Activated T-helper 1 cell treated with anti-CD3 and anti-CD28 coated beads, Interleukin-12 subunit alpha, Interleukin-12 subunit beta, Interleukin-2, Interleukin-4 antibody, amounts not matched to agents 30 ng/mL and 10 ng/mL and 1 ng/mL, durations not matched to agents 14 hours and 24 hours and 36 hours (primary cell): Measurements from ENCODE around the gene VOPP1. TPM values are rescaled to one million over a fixed set of nuclear protein-coding genes. Genes with fewer than 3 reads are reported as not detected.

Experiments
- DNase-seq: peaks from one replicate; pipeline ENCODE4 v3.0.0; 2021; ENCODE audit warnings: low spot score
- H3K27ac Mint-ChIP-seq: one replicate; pipeline ENCODE4 v1.8.0; 2021; ENCODE audit warnings: mild to moderate bottlenecking, mixed read lengths
- H3K27me3 Mint-ChIP-seq: one replicate; pipeline ENCODE4 v1.8.0; 2022; ENCODE audit warnings: mild to moderate bottlenecking, moderate library complexity, mixed read lengths; ENCODE audit not compliant: insufficient read depth
- H3K36me3 Mint-ChIP-seq: one replicate; pipeline ENCODE4 v1.8.0; 2021; ENCODE audit warnings: low read depth, mixed read lengths
- H3K4me1 Mint-ChIP-seq: one replicate; pipeline ENCODE4 v1.8.0; 2021; ENCODE audit warnings: low read depth, mixed read lengths
- H3K4me3 Mint-ChIP-seq: one replicate; pipeline ENCODE4 v1.8.0; 2021; ENCODE audit warnings: mild to moderate bottlenecking, moderate library complexity, mixed read lengths
- H3K9me3 Mint-ChIP-seq: one replicate; pipeline ENCODE4 v1.8.0; 2021; ENCODE audit warnings: mixed read lengths
- intact Hi-C: fragments of 100-400 bp; cut with micrococcal nuclease; formaldehyde crosslinking; loops from one replicate; pipeline ENCODE4 v1.15.1; 2024
- total RNA-seq: library from RNA; stranded (reverse); gene quantifications from 2 replicates; pipeline ENCODE4 v1.2.3, GENCODE V29; 2022

Gene VOPP1
- total RNA-seq, 1 donor from 2014 or later = 96.3 TPM

DNA sequence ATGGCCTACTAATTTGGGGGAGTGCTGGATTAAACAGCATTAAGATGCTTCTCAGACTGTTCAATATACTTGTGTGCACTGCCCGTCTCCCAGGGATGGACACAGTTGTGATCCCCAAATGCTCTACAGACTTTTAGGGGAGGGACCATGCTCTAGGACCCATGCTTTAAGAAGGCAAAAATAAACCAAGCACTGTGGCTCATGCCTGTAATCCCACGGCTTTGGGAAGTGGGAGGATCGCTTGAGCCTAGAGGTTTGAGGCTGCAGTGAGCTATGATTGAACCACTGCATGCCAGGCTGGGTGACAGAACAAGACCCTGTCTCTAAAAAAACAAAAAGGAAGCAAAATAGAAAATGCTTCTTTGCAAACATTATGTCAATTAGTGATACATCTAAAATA is 102.6 kb downstream of the VOPP1 start:
- Mint-ChIP-seq H3K9me3 (no peaks in the 10 kb centered on the region), H3K36me3 (peaks cover 51% of the 10 kb centered on the region), H3K4me3 (peak overlapping the region; percentile 53), H3K4me1 (peaks cover 57% of the 10 kb centered on the region), H3K27ac (peak overlapping the region; percentile 74), H3K27me3 (no peaks in the 10 kb centered on the region)
- DNase-seq = no peak
- intact Hi-C loops = loop anchor here (1.0 to 5.0 kb wide), 3 partner anchors 38 to 100 kb away; no protein-coding TSS in a partner anchor

DNA sequence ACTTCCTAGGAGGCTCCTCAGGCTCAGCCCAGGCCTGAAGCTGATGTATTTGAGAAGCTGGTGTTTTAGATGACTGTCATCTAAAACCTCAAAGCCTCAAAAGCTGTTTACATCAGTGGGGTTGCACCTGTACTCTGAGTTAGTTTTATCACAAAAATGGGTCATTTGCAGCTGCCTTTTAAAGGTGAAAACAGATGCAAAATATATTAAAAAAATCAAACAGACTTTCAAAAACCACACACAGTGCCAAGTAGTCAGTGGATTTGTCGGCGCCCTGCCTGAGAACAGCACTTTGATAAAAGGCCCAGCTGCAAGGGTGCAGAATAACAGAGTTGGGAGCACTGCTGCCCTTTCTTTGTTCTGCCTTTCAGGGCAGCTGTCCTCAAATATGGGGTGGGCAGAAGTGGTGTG is 103.0 kb downstream of the VOPP1 start:
- peak overlapping the region; percentile 53 for H3K4me3 Mint-ChIP-seq
- peak; percentile 16 for DNase-seq
- peaks cover 53% of the 10 kb centered on the region for H3K4me1 Mint-ChIP-seq
- no peaks in the 10 kb centered on the region for H3K27me3 Mint-ChIP-seq
- peaks cover 51% of the 10 kb centered on the region for H3K36me3 Mint-ChIP-seq
- intact Hi-C loops = loop anchor here (1.0 to 5.0 kb wide), 3 partner anchors 38 to 100 kb away; no protein-coding TSS in a partner anchor
- peak overlapping the region; percentile 74 for H3K27ac Mint-ChIP-seq
- no peaks in the 10 kb centered on the region for H3K9me3 Mint-ChIP-seq

GRCh38 chr7:55468495-55468894 is 103.8 kb downstream of the VOPP1 start:
- DNase-seq = no peak
- H3K27ac Mint-ChIP-seq = peak overlapping the region; percentile 74
- peaks cover 46% of the 10 kb centered on the region for H3K4me1 Mint-ChIP-seq
- H3K9me3 Mint-ChIP-seq = peaks cover under 1% of the 10 kb centered on the region
- peaks cover 53% of the 10 kb centered on the region for H3K36me3 Mint-ChIP-seq
- intact Hi-C loops = loop anchor here (2.0 to 5.0 kb wide), 2 partner anchors 39 to 64 kb away; no protein-coding TSS in a partner anchor
- H3K27me3 Mint-ChIP-seq = no peaks in the 10 kb centered on the region
- H3K4me3 Mint-ChIP-seq = no peak overlapping the region

DNA sequence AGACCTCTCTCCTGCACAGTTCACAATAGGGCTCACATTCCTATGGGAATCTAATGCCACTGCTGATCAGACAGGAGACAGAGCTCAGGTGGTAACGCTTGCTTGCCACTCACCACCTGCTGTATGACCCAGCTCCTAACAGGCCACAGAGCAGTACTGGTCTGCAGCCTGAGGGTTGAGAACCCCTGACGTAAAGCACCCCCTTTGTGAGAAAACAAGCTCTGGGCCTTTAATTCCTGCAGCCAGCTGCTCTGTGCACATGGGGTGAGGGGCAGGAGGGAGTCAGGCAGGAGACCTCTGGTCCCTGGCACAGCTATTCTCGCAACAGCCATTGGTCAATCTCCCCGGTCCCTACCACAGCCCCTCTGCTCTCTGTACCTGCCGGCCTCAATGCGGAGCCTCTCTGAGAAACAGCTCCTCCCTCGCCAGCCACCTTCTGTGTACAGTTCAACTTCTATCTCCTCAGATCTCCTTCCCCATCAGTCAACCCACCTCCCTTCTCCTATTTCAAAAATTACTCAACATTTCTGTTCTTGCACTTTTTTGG is 105.2 kb downstream of the VOPP1 start:
- intact Hi-C loops = loop anchor here (5.0 kb wide), 1 partner anchor 40 kb away; no protein-coding TSS in a partner anchor

DNA sequence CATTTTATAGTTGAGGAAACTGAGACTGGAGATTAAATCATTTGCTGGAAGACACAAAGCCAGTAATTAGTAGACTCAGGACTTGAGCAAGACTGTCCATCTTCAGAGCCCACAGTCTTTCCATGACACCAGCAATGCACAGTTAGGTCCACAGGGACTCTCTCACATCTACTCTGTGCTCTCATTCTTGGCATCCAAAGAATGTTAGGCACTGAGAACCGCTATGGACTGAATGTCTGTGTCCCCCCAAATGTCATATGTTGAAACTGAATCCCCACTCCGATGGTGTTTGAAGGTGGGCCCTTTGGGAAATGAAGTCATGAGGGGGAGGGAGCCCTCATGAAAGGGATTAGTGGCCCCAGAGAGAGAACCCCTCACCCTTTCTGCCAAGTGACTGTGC is 106.6 kb downstream of the VOPP1 start:
- intact Hi-C loops = loop anchor here (5.0 kb wide), 1 partner anchor 42 kb away; no protein-coding TSS in a partner anchor
- Mint-ChIP-seq H3K36me3 (peaks cover 67% of the 10 kb centered on the region), H3K27ac (peak overlapping the region; percentile 26), H3K27me3 (no peaks in the 10 kb centered on the region), H3K9me3 (peaks cover 15% of the 10 kb centered on the region), H3K4me3 (no peak overlapping the region), H3K4me1 (peaks cover 59% of the 10 kb centered on the region)
- DNase-seq = no peak

More for the DNA sequence above, 105.2 kb downstream of the VOPP1 start:
- Mint-ChIP-seq H3K27ac (peak overlapping the region; percentile 1), H3K9me3 (peaks cover 8% of the 10 kb centered on the region), H3K27me3 (no peaks in the 10 kb centered on the region), H3K4me3 (no peak overlapping the region), H3K4me1 (peaks cover 54% of the 10 kb centered on the region), H3K36me3 (peaks cover 60% of the 10 kb centered on the region)
- no peak for DNase-seq

DNA sequence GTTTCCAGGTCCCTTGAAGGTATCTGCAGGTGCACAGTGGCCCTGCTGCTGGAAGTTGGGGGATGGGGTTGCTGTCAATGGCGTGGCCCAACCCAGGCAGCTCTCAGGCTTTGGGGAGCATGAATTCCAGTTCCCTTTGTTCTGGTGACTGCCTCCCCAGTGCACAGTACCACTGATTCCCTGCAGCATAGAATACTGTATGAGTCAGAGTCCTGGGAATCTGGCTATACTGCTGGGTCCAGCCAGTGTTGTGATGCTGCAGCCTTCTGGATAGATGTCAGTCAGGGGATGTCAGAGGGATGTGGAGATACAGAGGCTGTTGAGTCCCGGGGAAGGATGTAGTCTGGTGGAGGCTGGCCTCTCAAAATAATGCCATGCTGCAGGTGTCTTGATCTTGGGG is 107.9 kb downstream of the VOPP1 start:
- H3K4me3 Mint-ChIP-seq = no peak overlapping the region
- H3K4me1 Mint-ChIP-seq = peaks cover 47% of the 10 kb centered on the region
- intact Hi-C loops = no loop called here
- H3K9me3 Mint-ChIP-seq = peaks cover 28% of the 10 kb centered on the region
- no peaks in the 10 kb centered on the region for H3K27me3 Mint-ChIP-seq
- DNase-seq = no peak
- peaks cover 73% of the 10 kb centered on the region for H3K36me3 Mint-ChIP-seq
- H3K27ac Mint-ChIP-seq = no peak overlapping the region

GRCh38 chr7:55463686-55464262 is 108.5 kb downstream of the VOPP1 start:
- H3K27me3 Mint-ChIP-seq = no peaks in the 10 kb centered on the region
- peaks cover 40% of the 10 kb centered on the region for H3K4me1 Mint-ChIP-seq
- intact Hi-C loops = no loop called here
- peaks cover 79% of the 10 kb centered on the region for H3K36me3 Mint-ChIP-seq
- DNase-seq = no peak
- H3K4me3 Mint-ChIP-seq = no peak overlapping the region
- H3K27ac Mint-ChIP-seq = no peak overlapping the region
- H3K9me3 Mint-ChIP-seq = peaks cover 34% of the 10 kb centered on the region

DNA sequence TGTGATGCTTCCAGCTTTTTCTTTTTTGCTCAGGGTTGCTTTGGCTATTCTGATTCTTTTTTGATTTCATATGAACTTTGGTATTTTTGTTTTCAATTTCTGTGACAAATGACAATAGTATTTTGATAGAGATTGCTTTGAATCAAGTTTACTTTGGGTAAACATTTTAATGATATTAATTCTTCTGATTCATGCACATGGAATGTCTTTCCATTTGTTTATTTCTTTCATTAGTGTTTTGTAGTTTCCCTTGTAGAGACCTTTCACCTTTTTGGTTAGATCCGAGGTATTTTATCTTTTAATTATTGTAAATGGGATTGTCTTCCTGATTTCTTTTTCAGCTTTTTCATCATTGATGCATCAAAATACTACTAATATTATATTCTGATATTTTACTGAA is 114.0 kb downstream of the VOPP1 start:
- Mint-ChIP-seq H3K36me3 (peaks cover 59% of the 10 kb centered on the region), H3K4me3 (no peak overlapping the region), H3K4me1 (peaks cover 36% of the 10 kb centered on the region), H3K27ac (no peak overlapping the region), H3K9me3 (peaks cover 63% of the 10 kb centered on the region), H3K27me3 (no peaks in the 10 kb centered on the region)
- DNase-seq = no peak
- intact Hi-C loops = no loop called here

DNA sequence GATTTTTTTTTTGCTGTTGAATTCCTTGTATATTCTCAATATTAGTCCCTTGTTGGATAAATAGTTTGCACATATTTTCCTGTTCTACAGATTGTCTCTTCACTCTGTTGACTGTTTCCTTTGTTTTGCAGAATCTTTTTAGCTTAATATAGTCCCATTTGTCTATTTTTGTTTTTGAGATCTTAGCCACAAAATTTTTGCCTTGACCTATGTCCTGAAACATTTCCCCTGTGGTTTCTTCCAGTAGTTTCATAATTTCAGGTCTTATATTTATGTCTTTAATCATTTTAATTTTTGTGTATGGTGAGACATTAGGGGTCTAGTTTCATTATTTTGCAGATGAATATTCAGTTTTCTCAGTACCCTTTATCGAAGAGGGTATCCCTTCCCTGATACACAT is 114.5 kb downstream of the VOPP1 start:
- Mint-ChIP-seq H3K4me1 (peaks cover 38% of the 10 kb centered on the region), H3K36me3 (peaks cover 60% of the 10 kb centered on the region), H3K27ac (no peak overlapping the region), H3K9me3 (peaks cover 60% of the 10 kb centered on the region), H3K4me3 (no peak overlapping the region), H3K27me3 (no peaks in the 10 kb centered on the region)
- no peak for DNase-seq
- intact Hi-C loops = no loop called here

- H3K27ac Mint-ChIP-seq = no peak overlapping the region
- peaks cover 22% of the 10 kb centered on the region for H3K9me3 Mint-ChIP-seq
- peaks cover 44% of the 10 kb centered on the region for H3K36me3 Mint-ChIP-seq
- H3K4me3 Mint-ChIP-seq = no peak overlapping the region
- no peaks in the 10 kb centered on the region for H3K27me3 Mint-ChIP-seq
- no peak for DNase-seq
- intact Hi-C loops = no loop called here
- peaks cover 32% of the 10 kb centered on the region for H3K4me1 Mint-ChIP-seq
Measured at GRCh38 chr7:55452971-55453370, 119.3 kb downstream of the VOPP1 start.

- no peak overlapping the region for H3K27ac Mint-ChIP-seq
- no peak for DNase-seq
Measured at GRCh38 chr7:55449992-55450535, 122.2 kb downstream of the VOPP1 start.

GRCh38 chr7:55449205-55449991 is 122.9 kb downstream of the VOPP1 start:
- Mint-ChIP-seq H3K4me3 (no peak overlapping the region), H3K36me3 (peaks cover 35% of the 10 kb centered on the region), H3K27me3 (peaks cover 2% of the 10 kb centered on the region), H3K27ac (no peak overlapping the region), H3K4me1 (peaks cover 18% of the 10 kb centered on the region), H3K9me3 (peaks cover 7% of the 10 kb centered on the region)
- DNase-seq = no peak
- intact Hi-C loops = no loop called here

More at GRCh38 chr7:55449992-55450535, 122.2 kb downstream of the VOPP1 start:
- Mint-ChIP-seq H3K27me3 (peaks cover 2% of the 10 kb centered on the region), H3K4me3 (no peak overlapping the region), H3K36me3 (peaks cover 40% of the 10 kb centered on the region), H3K4me1 (peaks cover 22% of the 10 kb centered on the region), H3K9me3 (peaks cover 6% of the 10 kb centered on the region)
- intact Hi-C loops = no loop called here

- Mint-ChIP-seq H3K27ac (no peak overlapping the region), H3K9me3 (peaks cover 7% of the 10 kb centered on the region), H3K4me1 (peaks cover 18% of the 10 kb centered on the region), H3K4me3 (no peak overlapping the region), H3K27me3 (peaks cover 2% of the 10 kb centered on the region), H3K36me3 (peaks cover 33% of the 10 kb centered on the region)
- intact Hi-C loops = no loop called here
- no peak for DNase-seq
Measured at GRCh38 chr7:55448526-55448925, 123.8 kb downstream of the VOPP1 start.
